Kidney tubule cell (primary cell): ENCODE data around the gene IL21R.
"Not testable (repeated sequence)": the region's sequence is repeated elsewhere in the genome, so short reads cannot be mapped to it uniquely, and the experiment has no call there.

Experiments
- DNase-seq: peaks from one replicate; pipeline ENCODE4 v3.0.0-alpha.2; 2018; ENCODE audit warnings: low spot score

The IL21R gene

GRCh38 chr16:27374804-27375425, 27.1 kb upstream of the IL21R start:
- DNase-seq: peak; percentile 81

DNA sequence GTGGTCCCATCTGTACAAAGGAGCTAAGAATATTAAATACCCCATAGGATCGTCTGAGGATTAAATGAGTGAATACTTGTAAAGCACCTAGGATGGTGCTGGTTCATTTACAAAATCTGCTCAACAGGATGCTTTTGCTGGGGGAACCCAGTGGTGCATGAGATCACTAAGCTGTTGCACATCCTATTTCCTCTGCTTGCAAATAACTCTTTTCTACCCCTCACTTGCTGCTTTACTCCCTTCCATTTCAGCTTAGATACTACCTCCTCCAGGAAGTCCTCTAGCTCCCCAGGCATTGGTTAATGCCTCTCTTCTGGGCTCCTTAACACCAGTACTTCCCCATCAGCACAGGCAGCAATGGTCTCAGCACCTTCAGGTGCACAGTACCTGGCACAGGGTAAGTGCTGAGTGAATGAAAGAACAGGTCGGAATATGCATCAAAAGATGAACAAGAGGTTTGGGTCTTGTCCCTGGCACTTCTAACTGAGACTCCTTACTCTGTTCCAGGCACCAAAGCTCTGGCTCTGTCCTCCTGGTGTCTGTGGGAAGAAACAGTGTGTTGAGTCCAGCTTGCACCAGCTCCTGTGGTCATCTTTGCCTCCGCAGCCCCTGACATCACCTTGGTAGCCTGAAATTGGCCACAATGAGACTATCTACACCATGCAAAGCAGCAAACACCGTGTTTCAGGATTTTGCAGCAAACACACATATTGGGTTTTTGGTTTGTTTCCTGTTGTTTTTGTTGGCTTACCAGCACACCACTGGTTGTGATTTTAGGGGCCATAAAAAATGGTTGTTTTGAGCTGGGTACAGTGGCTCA, 24.1 kb upstream of the IL21R start:
- DNase-seq: no peak

GRCh38 chr16:27378871-27379481, 23.0 kb upstream of the IL21R start:
- DNase-seq: peak; percentile 39

- DNase-seq: no peak
Measured at GRCh38 chr16:27379919-27380318, 22.1 kb upstream of the IL21R start.

GRCh38 chr16:27381236-27381635, 20.7 kb upstream of the IL21R start:
- DNase-seq: no peak

DNA sequence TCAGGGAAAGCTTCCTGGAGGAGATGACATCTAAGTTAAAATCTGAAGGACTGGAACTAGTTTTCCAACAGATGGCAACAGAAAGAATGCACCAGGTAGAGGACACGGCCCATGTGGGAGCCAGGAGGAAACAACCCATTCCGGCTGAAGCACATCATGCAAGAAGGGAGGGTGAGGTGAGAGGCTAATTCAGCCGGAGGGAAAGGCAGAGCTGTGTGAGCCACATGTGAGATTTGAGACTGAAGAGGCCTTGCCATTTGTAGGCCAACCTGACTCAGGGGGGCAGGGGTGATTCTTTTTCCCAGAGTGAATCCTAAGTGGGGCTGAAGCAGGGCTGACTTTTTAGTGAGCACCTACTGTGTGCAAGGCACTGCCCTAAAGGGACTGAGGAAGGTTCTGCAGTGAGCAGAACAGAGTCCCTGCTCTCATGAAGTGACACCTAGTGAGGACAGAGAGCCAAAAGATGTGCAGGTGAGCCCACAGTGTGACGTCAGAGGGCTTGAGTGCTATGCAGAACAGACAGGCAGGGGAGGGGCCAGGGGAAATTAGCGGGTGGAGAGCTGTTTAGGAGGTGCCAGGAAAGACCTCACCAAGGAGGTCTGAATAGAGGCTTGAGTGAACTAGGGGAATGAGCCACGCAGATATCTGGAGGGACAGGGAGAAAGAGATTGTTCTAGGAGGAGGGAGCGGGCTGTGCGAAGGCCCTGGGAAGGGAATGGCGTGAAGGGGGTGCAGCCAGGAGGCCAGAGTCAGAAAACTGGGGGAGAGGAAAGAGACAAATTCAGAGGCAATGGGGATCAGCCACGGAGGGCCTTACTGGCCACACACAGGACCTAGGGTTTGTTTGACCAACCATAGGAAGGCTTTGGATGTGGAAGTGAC, 19.8 kb upstream of the IL21R start:
- no peak for DNase-seq

GRCh38 chr16:27383556-27384243, 18.3 kb upstream of the IL21R start:
- DNase-seq: no peak

DNA sequence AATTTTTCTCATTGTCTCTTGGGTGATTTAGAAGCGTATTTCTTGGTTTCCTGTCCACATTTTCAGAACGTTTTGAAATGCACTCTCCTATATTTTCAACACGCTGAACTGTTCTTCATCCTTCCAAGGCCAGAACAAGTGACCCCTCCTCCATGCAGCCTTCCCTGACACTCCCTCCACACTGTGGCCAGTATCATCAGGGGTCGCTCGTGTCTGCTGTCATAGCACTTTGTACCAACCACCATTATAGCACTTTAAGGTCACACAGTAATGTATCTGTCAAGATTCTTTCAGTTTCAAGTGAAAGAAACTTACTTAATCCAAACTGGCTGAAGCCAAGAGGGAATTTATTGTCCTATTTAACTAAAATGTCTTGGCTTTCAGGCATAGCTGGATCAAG, 17.5 kb upstream of the IL21R start:
- no peak for DNase-seq

DNA sequence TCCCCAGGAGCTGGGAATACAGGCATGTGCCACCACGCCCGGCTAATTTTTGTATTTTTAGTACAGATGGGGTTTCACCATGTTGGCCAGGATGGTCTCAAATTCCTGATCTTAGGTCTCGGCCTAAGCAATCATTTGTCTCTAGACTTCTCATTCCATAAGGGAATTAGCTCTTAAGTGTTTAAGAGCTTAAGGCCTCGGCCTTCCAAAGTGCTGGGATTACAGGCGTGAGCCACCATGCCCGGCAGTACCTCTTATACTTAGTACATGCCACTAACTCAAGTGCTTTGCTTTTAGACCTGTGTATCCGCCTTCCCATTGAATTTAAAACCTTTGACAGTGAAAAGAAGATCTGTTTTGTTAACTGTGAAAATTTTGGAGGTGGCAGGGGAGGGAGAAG, 16.6 kb upstream of the IL21R start:
- no peak for DNase-seq

DNA sequence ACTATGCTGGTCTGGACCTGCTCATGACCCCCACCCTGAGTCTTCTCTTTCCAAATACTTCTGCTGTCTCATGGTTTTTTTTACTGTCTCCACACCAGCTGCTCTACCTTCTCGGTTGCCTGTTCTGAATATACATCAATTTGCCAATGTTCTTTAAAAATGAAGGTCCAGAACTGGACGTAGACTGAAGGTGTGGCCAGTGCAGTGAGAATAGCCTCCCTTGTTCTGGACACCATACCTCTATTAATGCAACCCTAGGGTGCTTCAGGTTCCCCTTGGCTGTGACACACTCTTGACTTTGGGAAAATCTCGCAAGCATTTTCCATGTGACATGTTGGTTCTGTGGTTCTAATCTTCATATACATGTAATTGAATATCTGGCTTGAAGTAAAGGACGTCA, 15.3 kb upstream of the IL21R start:
- DNase-seq: no peak

DNA sequence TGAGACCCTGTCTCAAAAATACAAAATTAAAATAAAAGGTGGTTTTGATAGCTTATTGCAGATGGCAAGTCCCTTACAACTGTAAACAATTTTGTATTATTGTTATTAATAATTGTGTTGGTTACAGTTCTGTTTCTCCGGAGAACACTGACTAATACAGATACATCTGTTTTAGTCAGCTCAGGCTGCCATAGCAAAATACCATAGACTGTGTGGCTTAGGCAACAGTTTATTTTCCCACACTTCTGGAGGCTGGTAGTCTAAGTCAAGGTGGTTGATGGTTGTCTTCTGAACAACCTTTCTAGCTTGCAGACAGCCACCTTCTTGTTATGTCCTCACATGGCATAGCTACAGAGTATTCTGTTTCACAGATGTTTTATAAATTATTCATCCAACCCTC, 14.2 kb upstream of the IL21R start:
- DNase-seq: no peak

- DNase-seq: no peak
Measured at GRCh38 chr16:27389272-27389961, 12.6 kb upstream of the IL21R start.

DNA sequence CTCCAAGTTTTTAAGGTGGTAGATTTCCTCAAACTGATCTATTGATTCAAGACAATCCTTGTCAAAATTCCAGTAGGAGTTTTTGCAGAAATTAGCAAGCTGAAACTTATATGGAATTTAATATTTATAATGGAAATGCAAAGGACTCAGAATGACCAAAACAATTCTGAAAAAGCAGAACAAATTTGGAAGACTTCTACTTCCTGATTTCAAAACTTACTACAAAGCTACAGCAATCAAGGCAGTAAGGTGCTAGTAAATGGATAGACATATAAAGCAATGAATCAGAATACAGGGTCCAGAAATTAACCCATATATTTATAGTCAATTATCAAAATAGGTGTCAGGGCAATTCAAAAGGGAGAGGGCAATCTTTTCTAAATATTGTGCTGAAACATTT, 11.8 kb upstream of the IL21R start:
- no peak for DNase-seq

- DNase-seq: no peak
Measured at GRCh38 chr16:27392671-27393070, 9.3 kb upstream of the IL21R start.

DNA sequence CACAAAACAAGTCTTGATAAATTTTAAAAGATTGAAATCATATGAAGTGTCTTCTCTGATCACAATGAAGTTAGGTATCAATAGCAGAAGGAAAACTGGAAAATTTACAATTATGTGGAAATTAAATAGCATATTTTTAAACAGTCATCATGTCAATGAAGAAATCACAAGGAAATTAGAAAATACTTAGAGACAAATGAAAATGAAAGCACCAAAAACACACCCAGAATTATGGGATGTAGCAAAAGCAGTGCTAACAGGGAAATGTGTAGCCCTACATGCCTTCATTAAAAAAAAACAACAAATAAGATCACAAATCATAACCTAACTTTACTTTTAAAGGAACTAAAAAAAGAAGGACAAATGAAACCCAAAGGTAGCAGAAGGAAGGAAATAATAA, 7.5 kb upstream of the IL21R start:
- no peak for DNase-seq

GRCh38 chr16:27398341-27398893, 3.6 kb upstream of the IL21R start:
- not testable (repeated sequence) for DNase-seq

GRCh38 chr16:27398894-27399853, 2.8 kb upstream of the IL21R start:
- no peak for DNase-seq

GRCh38 chr16:27399969-27400368, 2.0 kb upstream of the IL21R start:
- no peak for DNase-seq

- no peak for DNase-seq
Measured at GRCh38 chr16:27400751-27401620, 988 bp upstream of the IL21R start.
